Measurements from ENCODE around the gene TFPI2.

Gene TFPI2

DNA sequence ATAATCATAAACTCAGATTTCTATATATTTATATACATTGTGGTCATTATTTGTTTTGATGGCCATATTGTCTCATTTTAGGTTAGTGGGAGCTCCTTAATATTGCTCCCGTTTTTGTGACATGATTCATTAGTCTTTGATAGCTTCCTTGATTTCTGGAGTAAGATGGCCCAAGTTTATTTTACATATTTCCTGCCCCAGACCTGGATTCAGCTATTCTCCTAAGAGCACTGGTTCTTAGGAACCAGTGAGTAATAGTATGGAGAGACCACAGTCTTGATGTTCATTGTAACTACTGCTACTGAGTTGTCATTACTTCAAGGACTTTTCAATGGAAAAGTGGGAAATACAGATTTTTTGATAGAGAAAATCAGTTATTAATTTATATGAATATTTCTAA lies 6.0 kb downstream of the TFPI2 start:
- H3K27ac ChIP-seq (ENCODE audit: insufficient read depth, low read depth, low read length, poor library complexity, severe bottlenecking) = no peak overlapping the region
- H3K4me3 ChIP-seq (ENCODE audit: insufficient read depth, low read depth, low read length) = no peak overlapping the region
- peaks cover 10% of the 10 kb centered on the region for H3K27me3 ChIP-seq (ENCODE audit: control insufficient read depth, insufficient read depth, low read length, poor library complexity, severe bottlenecking)
- WGBS, 2 experiments = 100% methylated on average over 1 of the region's 1 CpG
- no peaks in the 10 kb centered on the region for H3K4me1 ChIP-seq (ENCODE audit: control insufficient read depth, insufficient read depth, low read length)
- peaks cover 4% of the 10 kb centered on the region for H3K9me3 ChIP-seq (ENCODE audit: control insufficient read depth, low read length)
- no peaks in the 10 kb centered on the region for H3K36me3 ChIP-seq (ENCODE audit: control insufficient read depth, insufficient read depth, low read length)

DNA sequence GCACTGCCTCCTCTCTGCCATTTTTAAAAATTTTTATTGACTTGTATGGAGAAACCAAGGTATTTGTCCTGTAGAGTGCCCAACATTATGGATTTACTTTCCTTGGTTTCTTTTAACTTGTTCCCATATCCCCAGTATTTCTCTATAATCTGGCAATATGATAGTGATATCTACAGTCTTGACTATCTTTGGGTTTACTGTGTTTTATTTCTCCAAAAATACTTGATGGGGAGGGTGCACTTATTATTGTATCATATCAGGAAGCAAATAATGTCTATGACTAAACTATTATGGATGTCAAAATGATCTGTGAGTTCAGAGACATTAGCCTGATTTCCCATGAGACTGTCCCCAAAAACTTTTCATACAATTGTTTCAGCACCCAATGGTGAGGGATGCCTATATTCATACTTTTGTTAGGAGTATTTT lies 6.6 kb downstream of the TFPI2 start:
- Histone ChIP-seq H3K4me3 (ENCODE audit: insufficient read depth, low read depth, low read length) (no peak overlapping the region), H3K27me3 (ENCODE audit: control insufficient read depth, insufficient read depth, low read length, poor library complexity, severe bottlenecking) (peaks cover 4% of the 10 kb centered on the region), H3K9me3 (ENCODE audit: control insufficient read depth, low read length) (peaks cover 6% of the 10 kb centered on the region), H3K27ac (ENCODE audit: insufficient read depth, low read depth, low read length, poor library complexity, severe bottlenecking) (no peak overlapping the region), H3K36me3 (ENCODE audit: control insufficient read depth, insufficient read depth, low read length) (no peaks in the 10 kb centered on the region), H3K4me1 (ENCODE audit: control insufficient read depth, insufficient read depth, low read length) (no peaks in the 10 kb centered on the region)

DNA sequence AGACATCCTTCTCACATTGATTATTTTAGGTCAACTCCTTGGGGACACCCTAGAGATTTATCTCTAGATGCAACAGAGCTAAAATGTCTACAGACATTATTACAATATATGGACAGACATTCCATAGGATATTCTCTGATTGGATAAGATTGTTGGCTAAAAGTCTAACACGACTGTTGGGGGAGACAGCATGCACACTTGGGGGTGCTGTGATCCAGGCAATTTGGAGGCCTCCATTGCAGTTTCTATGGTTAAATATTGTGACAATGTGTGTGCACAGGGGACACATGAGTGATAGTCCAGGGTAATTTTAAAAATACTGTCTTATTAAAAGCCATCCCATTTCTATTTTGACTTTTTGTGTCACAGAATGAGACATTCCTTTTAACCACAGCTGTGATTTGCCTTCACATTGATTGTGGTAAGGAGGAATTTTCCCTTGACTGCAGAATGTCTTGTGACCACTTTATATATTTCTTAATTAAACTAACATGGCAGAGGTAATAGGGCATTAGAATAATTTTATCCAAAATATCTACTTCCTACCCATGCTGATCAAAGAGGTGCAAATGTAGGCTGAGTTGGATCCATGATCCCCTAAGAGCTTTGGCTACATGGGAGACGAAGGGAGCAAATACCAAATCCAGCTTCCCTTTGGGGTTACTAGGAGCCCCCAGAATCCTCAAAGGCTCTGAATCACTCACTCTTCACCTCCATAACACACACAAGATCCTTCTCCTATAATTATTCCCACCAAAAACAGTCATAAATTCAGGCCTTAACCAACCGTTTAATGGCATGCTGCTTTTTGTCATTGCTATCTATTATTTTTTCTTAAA lies 7.3 kb downstream of the TFPI2 start:
- 93 to 95% methylated on average over 3 of the region's 3 CpGs for WGBS, 2 experiments

DNA sequence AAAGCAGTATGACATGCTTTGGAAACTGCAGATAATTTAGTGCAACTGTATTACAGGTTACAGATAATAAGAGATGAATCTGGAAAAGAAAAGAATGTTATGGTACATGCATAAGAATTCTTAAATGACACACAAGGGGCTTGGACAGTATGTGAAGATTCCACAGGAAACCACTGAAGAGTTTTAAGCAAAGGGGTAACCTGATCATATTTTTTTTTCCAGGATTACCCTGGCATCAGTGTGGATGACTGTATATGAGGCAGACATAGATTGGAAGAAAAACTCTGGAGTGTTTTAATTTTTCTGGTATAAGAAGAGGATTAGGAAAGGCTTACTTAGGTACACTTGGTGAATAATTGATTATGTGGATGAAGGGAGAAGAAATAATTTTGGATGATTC lies 8.1 kb downstream of the TFPI2 start:
- Histone ChIP-seq H3K27me3 (ENCODE audit: control insufficient read depth, insufficient read depth, low read length, poor library complexity, severe bottlenecking) (no peaks in the 10 kb centered on the region), H3K4me3 (ENCODE audit: insufficient read depth, low read depth, low read length) (no peak overlapping the region), H3K36me3 (ENCODE audit: control insufficient read depth, insufficient read depth, low read length) (no peaks in the 10 kb centered on the region), H3K4me1 (ENCODE audit: control insufficient read depth, insufficient read depth, low read length) (no peaks in the 10 kb centered on the region), H3K9me3 (ENCODE audit: control insufficient read depth, low read length) (peaks cover 6% of the 10 kb centered on the region), H3K27ac (ENCODE audit: insufficient read depth, low read depth, low read length, poor library complexity, severe bottlenecking) (no peak overlapping the region)

More for the DNA sequence above, 7.3 kb downstream of the TFPI2 start:
- Histone ChIP-seq H3K27ac (ENCODE audit: insufficient read depth, low read depth, low read length, poor library complexity, severe bottlenecking) (no peak overlapping the region), H3K4me1 (ENCODE audit: control insufficient read depth, insufficient read depth, low read length) (no peaks in the 10 kb centered on the region), H3K27me3 (ENCODE audit: control insufficient read depth, insufficient read depth, low read length, poor library complexity, severe bottlenecking) (no peaks in the 10 kb centered on the region), H3K4me3 (ENCODE audit: insufficient read depth, low read depth, low read length) (no peak overlapping the region), H3K9me3 (ENCODE audit: control insufficient read depth, low read length) (peaks cover 6% of the 10 kb centered on the region), H3K36me3 (ENCODE audit: control insufficient read depth, insufficient read depth, low read length) (no peaks in the 10 kb centered on the region)

DNA sequence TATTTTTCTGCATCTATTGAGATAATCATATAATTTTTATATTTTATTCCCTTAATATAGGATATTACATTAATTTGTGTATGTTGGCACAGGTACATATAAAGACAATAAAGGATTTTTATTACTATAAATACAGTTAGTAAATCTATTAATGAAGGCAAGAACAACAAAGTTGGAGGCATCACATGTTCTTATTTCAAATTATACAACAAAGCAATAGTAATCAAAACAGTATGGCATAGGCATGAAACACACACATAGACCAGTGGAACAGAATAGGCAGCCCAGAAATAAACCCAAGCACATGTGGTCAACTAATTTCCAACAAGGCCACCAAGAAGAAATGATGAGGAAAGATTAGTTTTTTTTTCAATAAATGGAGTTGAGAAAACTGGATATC lies 11.2 kb downstream of the TFPI2 start:
- peaks cover 6% of the 10 kb centered on the region for H3K9me3 ChIP-seq (ENCODE audit: control insufficient read depth, low read length)
- no peaks in the 10 kb centered on the region for H3K36me3 ChIP-seq (ENCODE audit: control insufficient read depth, insufficient read depth, low read length)
- H3K27me3 ChIP-seq (ENCODE audit: control insufficient read depth, insufficient read depth, low read length, poor library complexity, severe bottlenecking) = no peaks in the 10 kb centered on the region
- no peak overlapping the region for H3K27ac ChIP-seq (ENCODE audit: insufficient read depth, low read depth, low read length, poor library complexity, severe bottlenecking)
- H3K4me1 ChIP-seq (ENCODE audit: control insufficient read depth, insufficient read depth, low read length) = no peaks in the 10 kb centered on the region
- H3K4me3 ChIP-seq (ENCODE audit: insufficient read depth, low read depth, low read length) = no peak overlapping the region

DNA sequence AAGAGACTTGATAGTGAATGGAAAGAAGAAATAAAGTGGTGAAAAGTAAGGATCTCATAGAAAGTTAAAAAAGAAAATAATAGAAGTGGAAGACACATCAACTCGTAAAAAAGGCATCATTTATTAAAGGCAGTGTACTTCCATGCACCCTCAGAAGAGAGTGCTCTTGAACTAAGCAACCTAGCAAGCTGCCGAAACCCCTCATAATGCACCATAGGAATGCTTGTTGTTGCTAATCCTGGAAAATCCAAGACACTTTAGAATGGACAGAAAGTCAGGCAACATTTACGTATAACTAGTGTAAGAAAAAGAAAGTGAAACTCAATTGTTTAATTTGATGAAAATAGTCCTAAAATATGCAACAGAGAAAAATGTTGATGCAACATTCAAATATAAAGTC lies 12.8 kb downstream of the TFPI2 start:
- Histone ChIP-seq H3K9me3 (ENCODE audit: control insufficient read depth, low read length) (peaks cover 6% of the 10 kb centered on the region), H3K27ac (ENCODE audit: insufficient read depth, low read depth, low read length, poor library complexity, severe bottlenecking) (no peak overlapping the region), H3K4me3 (ENCODE audit: insufficient read depth, low read depth, low read length) (no peak overlapping the region), H3K4me1 (ENCODE audit: control insufficient read depth, insufficient read depth, low read length) (no peaks in the 10 kb centered on the region), H3K27me3 (ENCODE audit: control insufficient read depth, insufficient read depth, low read length, poor library complexity, severe bottlenecking) (no peaks in the 10 kb centered on the region), H3K36me3 (ENCODE audit: control insufficient read depth, insufficient read depth, low read length) (no peaks in the 10 kb centered on the region)
- whole genome bisulfite sequencing, 2 experiments = 97 to 98% methylated on average over 3 of the region's 3 CpGs

DNA sequence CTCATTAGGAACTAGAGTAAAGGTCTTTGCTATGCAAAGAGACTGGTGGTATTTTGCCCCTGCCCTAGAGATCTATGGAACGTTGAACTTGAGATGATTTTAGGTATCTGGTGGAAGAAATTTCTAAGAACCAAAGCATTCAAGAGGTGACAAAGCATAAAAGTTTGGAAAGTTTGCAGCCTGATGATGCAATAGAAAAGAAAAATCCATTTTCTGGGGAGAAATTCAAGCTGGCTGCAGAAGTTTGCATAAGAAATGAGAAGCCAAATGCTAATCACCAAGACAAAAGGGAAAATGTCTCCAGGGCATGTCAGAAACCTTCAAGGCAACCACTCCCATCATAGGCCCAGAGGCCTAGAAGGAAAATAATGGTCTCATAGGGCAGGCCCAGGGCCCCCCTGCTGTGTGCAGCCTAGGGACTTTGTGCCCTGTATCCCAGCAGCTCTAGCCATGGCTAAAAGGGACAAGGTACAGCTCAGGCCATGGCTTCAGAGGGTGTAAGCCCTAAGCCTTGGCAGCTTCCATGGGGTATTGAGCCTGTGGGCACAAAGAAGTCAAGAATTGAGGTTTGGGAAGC lies 16.5 kb downstream of the TFPI2 start:
- Histone ChIP-seq H3K36me3 (ENCODE audit: control insufficient read depth, insufficient read depth, low read length) (no peaks in the 10 kb centered on the region), H3K27me3 (ENCODE audit: control insufficient read depth, insufficient read depth, low read length, poor library complexity, severe bottlenecking) (no peaks in the 10 kb centered on the region), H3K4me3 (ENCODE audit: insufficient read depth, low read depth, low read length) (no peak overlapping the region), H3K27ac (ENCODE audit: insufficient read depth, low read depth, low read length, poor library complexity, severe bottlenecking) (no peak overlapping the region), H3K4me1 (ENCODE audit: control insufficient read depth, insufficient read depth, low read length) (no peaks in the 10 kb centered on the region), H3K9me3 (ENCODE audit: control insufficient read depth, low read length) (no peaks in the 10 kb centered on the region)
- 78 to 80% methylated on average over 1 of the region's 1 CpG for WGBS, 2 experiments

DNA sequence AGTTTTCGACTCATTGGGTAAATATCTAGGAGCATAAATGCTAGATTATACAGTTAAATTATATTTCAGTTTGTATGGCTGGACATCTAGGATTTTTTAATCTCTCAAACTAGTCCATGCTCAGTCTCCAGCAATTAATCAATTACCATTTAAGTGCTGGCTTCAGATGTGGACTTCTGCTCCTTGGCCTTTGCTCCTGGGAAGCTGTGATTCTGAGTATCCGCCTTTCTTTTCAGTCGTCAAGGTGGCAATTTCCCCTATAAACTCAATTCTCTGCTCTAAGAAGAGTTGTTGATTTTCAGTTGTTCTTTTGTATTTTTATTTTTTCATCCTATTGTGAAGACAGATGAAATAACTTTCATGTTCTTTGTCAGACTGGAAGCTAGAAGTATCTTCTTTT lies 23.7 kb downstream of the TFPI2 start:
- H3K36me3 ChIP-seq (ENCODE audit: control insufficient read depth, insufficient read depth, low read length) = no peaks in the 10 kb centered on the region
- H3K27me3 ChIP-seq (ENCODE audit: control insufficient read depth, insufficient read depth, low read length, poor library complexity, severe bottlenecking) = no peaks in the 10 kb centered on the region
- no peak overlapping the region for H3K27ac ChIP-seq (ENCODE audit: insufficient read depth, low read depth, low read length, poor library complexity, severe bottlenecking)
- no peaks in the 10 kb centered on the region for H3K9me3 ChIP-seq (ENCODE audit: control insufficient read depth, low read length)
- H3K4me3 ChIP-seq (ENCODE audit: insufficient read depth, low read depth, low read length) = no peak overlapping the region
- no peaks in the 10 kb centered on the region for H3K4me1 ChIP-seq (ENCODE audit: control insufficient read depth, insufficient read depth, low read length)
- 93% methylated on average over 2 to 3 of the region's 3 CpGs for WGBS, 2 experiments

DNA sequence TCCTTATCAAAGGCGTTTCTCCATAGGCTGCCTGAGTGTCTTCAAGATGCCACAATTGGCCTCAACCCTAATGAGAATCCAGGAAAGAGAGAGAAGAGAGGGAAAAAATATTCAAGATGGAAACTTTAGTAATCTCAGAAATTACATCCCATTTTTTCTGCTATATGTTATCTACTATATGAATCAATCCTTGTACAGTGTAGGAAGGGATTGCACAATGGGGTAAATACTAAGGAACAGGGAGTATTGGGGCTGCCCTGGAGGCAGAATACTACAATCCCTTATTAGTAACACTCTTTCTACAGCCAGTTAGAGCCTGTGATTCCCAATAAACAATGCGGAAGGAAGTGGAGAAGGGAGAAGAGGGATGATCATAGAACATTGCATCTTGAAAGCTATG lies 27.9 kb downstream of the TFPI2 start:
- Histone ChIP-seq H3K4me1 (ENCODE audit: control insufficient read depth, insufficient read depth, low read length) (no peaks in the 10 kb centered on the region), H3K27ac (ENCODE audit: insufficient read depth, low read depth, low read length, poor library complexity, severe bottlenecking) (no peak overlapping the region), H3K36me3 (ENCODE audit: control insufficient read depth, insufficient read depth, low read length) (no peaks in the 10 kb centered on the region), H3K9me3 (ENCODE audit: control insufficient read depth, low read length) (no peaks in the 10 kb centered on the region), H3K27me3 (ENCODE audit: control insufficient read depth, insufficient read depth, low read length, poor library complexity, severe bottlenecking) (no peaks in the 10 kb centered on the region), H3K4me3 (ENCODE audit: insufficient read depth, low read depth, low read length) (no peak overlapping the region)
- 90 to 92% methylated on average over 2 of the region's 2 CpGs for WGBS, 2 experiments

DNA sequence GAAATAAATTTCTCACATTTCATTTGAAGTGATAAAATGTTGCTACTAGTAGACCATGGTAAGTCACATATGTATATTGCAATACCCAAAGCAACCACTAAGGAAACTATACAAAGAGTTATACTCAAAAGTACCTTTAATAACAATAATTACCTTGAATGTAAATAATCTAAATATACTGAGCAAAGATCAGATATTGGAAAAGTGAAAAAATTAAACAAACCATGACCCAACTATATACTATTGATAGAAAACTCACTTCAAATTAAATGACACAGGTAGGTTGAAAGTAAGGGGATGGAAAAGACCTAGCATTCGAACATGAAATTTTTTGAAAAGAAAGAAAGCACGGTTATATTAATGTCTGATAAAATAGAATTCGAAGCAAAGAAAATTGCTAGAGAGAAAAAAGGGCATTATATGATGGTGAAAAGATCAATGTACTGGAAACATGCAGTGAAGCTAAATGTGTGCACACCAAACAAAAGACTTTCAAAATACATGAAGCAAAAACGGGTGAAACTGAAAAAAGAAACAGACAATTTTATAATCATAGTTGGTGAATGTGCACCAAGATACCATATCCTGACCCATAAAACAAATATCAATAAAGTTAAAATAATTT lies 29.1 kb downstream of the TFPI2 start:
- H3K27me3 ChIP-seq (ENCODE audit: control insufficient read depth, insufficient read depth, low read length, poor library complexity, severe bottlenecking) = no peaks in the 10 kb centered on the region
- 92 to 95% methylated on average over 3 to 4 of the region's 4 CpGs for WGBS, 2 experiments

More for the DNA sequence above, 29.1 kb downstream of the TFPI2 start:
- no peaks in the 10 kb centered on the region for H3K9me3 ChIP-seq (ENCODE audit: control insufficient read depth, low read length)
- no peaks in the 10 kb centered on the region for H3K36me3 ChIP-seq (ENCODE audit: control insufficient read depth, insufficient read depth, low read length)
- no peak overlapping the region for H3K4me3 ChIP-seq (ENCODE audit: insufficient read depth, low read depth, low read length)
- H3K27ac ChIP-seq (ENCODE audit: insufficient read depth, low read depth, low read length, poor library complexity, severe bottlenecking) = no peak overlapping the region
- no peaks in the 10 kb centered on the region for H3K4me1 ChIP-seq (ENCODE audit: control insufficient read depth, insufficient read depth, low read length)
